Measurements from ENCODE around the gene PCCB. TPM values are rescaled to one million over a fixed set of nuclear protein-coding genes. Genes with fewer than 3 reads are reported as not detected.
A peak's percentile ranks its signal among the peaks of the same experiment; 100 is the strongest.
"Not testable (repeated sequence)": the region's sequence is repeated elsewhere in the genome, so short reads cannot be mapped to it uniquely, and the experiment has no call there.

PCCB gene
- 10 to 100 TPM; 24.7 to 26.9 TPM for total RNA-seq

DNA sequence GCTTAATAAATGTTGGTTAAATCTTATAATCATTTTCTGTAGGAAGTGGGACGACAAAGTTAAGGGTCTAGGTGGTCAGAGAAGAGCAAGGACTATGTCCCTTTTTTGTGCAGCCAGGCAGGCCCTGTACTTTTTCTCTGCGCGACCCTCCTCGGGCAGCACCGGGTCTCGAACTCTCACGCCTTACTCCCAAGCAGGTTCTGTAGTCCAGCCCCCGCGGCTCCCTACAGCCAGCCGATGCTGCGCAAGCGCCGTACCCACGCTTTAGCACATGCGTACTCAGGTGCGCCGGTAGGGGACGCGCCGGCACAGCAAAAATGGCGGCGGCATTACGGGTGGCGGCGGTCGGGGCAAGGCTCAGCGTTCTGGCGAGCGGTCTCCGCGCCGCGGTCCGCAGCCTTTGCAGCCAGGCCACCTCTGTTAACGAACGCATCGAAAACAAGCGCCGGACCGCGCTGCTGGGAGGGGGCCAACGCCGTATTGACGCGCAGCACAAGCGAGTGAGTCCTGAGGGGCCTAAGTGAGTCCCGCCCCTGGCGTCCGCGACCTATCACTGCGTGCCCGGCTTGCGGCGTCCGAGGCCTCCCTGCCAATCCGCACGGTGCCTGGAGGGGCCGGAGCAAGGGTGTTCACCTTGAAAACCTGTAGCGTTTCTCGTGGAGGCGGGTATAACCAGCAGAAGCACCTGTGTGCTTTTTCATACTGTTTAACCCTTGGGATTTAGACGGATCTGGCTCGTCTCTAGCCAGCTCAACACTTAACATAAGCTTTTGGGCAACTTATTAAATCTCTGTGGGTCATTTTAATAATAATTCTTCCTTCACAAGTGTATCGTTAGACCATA lies at the start of gene PCCB:
PCCB (plus strand) TSS at position 282 of the 844 bp plus-strand sequence; CDS start at position 318, 36 bp downstream.
- peak; percentile 93 for DNase-seq
- POLR2A ChIA-PET, result interaction anchor here (0.6 to 5.6 kb wide), 7 partner anchors 53 to 611 kb away, joined by 3 to 53 read pairs (median 4); partner anchors contain the start of genes MSL2, NCK1 and STAG1
- peaks cover 23% of the 10 kb centered on the region for H3K4me1 Mint-ChIP-seq
- no peaks in the 10 kb centered on the region for H3K9me3 Mint-ChIP-seq
- no peaks in the 10 kb centered on the region for H3K27me3 Mint-ChIP-seq
- peak within 1 kb of the TSS; percentile 83 for H3K4me3 Mint-ChIP-seq
- CTCF ChIA-PET, result interaction anchor here (0.6 to 3.7 kb wide), 6 partner anchors 24 to 764 kb away, joined by 3 to 27 read pairs (median 6); partner anchors contain the start of genes MSL2 and STAG1
- no peaks in the 10 kb centered on the region for H3K36me3 Mint-ChIP-seq (ENCODE audit: low read depth)
- peak within 1 kb of the TSS; percentile 82 for H3K27ac Mint-ChIP-seq

DNA sequence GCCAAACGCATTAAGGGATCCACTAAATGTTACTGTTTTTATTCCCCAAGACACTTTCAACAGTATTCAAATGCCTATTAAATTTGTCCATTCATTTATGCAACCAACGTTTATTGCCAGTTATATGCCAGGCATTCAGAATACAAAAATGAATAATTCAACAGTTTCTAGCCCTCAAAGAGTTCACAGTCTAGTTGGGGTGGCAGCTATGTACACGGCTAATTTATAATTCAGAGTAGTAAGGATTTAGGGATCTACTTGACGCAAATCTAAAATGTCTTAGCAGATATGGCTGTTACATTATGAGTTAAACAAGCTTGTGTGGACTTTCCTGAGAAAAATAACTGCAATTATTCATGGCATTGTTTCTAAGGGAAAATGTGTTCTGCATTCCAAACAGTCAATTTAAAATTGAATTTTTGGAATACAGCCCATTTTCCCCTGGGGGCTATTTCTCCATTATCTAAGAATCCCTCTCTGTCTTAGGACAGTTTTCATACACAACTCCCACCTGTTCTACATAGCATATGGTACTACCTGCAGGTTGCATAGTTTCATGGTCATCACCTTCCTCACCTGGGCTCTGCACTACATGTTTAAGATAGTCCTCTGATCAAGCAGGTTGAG lies 42.5 kb upstream of the PCCB start:
- H3K9me3 Mint-ChIP-seq, result no peaks in the 10 kb centered on the region
- H3K4me1 Mint-ChIP-seq, result no peaks in the 10 kb centered on the region
- H3K36me3 Mint-ChIP-seq (ENCODE audit: low read depth), result no peaks in the 10 kb centered on the region
- CTCF ChIA-PET, result no interaction called here
- no peak overlapping the region for H3K27ac Mint-ChIP-seq
- POLR2A ChIA-PET, result no interaction called here
- no peak overlapping the region for H3K4me3 Mint-ChIP-seq
- DNase-seq, result no peak
- peaks cover 24% of the 10 kb centered on the region for H3K27me3 Mint-ChIP-seq

DNA sequence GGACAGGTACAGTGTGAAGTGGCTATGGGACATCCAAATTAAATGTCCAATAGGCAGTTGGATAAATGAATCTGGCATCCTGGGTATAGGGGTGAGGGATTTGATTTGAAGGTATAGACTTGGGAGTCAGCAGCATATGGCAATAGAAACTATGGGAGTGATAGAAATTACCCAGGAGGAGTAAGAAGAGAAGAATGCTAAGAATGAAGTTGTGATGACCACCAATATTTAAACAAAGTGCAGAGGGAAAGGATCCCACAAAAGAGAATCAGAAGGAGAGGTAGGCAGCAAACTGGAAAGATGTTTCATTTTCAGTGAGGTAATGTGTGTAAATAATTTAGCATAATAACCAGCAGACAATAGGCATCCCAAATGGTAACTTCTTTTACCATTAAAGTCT lies 40.2 kb upstream of the PCCB start:
- H3K36me3 Mint-ChIP-seq (ENCODE audit: low read depth), result no peaks in the 10 kb centered on the region
- DNase-seq, result no peak
- H3K4me3 Mint-ChIP-seq, result no peak overlapping the region
- H3K27me3 Mint-ChIP-seq, result peaks cover 24% of the 10 kb centered on the region
- no peaks in the 10 kb centered on the region for H3K4me1 Mint-ChIP-seq
- CTCF ChIA-PET, result no interaction called here
- POLR2A ChIA-PET, result no interaction called here
- H3K9me3 Mint-ChIP-seq, result no peaks in the 10 kb centered on the region
- no peak overlapping the region for H3K27ac Mint-ChIP-seq

DNA sequence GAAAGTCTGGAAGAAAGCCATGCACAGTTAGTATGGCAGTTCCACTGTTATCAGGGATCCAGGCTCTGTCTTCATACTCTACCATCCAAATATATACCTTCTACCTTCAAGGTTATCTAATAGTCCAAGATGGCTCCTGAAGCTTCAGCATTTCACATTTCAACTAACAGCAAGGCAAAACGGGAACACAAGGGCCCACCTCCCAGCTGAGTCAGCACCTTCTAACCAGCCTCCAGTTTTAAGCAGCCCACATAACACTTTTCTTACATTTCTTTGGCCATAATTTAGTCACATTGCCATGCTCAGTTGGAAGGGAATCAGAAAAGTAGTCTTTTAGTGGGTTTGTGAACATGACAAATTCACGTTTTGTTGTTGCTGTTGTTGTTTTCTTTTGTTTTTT lies 38.6 kb upstream of the PCCB start:
- H3K27me3 Mint-ChIP-seq, result peaks cover 18% of the 10 kb centered on the region

DNA sequence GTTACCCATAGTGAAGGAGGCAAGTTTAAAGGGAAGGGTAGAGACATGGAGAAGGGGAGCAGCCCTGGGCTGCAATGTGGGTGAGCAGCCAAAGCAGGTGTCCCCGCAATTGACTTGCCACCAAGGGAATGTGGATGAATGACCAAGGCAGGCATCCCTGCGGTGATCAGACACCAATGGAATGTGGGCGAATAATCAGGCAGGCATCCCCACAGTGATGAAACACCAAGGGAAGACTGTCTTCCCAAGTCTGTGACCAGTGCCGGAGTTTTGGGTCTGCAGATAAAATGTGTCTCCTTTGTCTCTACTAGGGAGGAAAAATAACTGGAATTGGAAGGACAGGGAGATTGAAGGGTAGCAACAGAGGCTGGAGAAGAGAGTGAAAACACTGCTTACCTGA lies 27.4 kb upstream of the PCCB start:
- H3K27ac Mint-ChIP-seq; H3K36me3 Mint-ChIP-seq (ENCODE audit: low read depth); CTCF ChIA-PET; H3K4me1 Mint-ChIP-seq; H3K4me3 Mint-ChIP-seq; POLR2A ChIA-PET; H3K27me3 Mint-ChIP-seq; DNase-seq; H3K9me3 Mint-ChIP-seq: not testable (repeated sequence)

More for the DNA sequence above, 38.6 kb upstream of the PCCB start:
- H3K36me3 Mint-ChIP-seq (ENCODE audit: low read depth), result no peaks in the 10 kb centered on the region
- DNase-seq, result no peak
- POLR2A ChIA-PET, result no interaction called here
- H3K9me3 Mint-ChIP-seq, result no peaks in the 10 kb centered on the region
- H3K27ac Mint-ChIP-seq, result no peak overlapping the region
- H3K4me1 Mint-ChIP-seq, result no peaks in the 10 kb centered on the region
- CTCF ChIA-PET, result no interaction called here
- no peak overlapping the region for H3K4me3 Mint-ChIP-seq

DNA sequence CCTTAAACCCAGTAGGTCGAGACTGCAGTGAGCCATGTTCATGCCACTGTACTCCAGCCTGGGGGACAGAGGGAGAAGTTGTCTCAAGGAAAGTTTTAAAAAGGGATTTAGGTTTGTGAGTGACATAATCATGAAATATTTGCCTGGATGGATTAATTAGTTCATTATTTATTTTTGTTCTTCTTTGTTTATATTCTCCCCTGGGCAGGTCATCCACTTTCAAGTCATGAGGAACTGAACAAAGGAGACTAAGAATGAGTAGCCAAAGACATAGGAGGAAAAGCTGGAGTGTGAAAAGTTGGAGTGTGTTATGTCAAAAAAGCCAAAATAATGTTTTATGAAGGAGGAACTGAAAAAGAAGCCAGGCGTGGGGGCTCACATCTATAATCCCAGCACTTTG lies 17.7 kb upstream of the PCCB start:
- Mint-ChIP-seq H3K27ac (no peak overlapping the region), H3K9me3 (no peaks in the 10 kb centered on the region), H3K27me3 (peaks cover 4% of the 10 kb centered on the region), H3K4me3 (no peak overlapping the region), H3K36me3 (ENCODE audit: low read depth) (no peaks in the 10 kb centered on the region), H3K4me1 (no peaks in the 10 kb centered on the region)
- POLR2A ChIA-PET, result no interaction called here
- DNase-seq, result no peak
- CTCF ChIA-PET, result interaction anchor here (0.7 kb wide), 1 partner anchor 363 kb away, joined by 3 read pairs; no protein-coding TSS in a partner anchor

DNA sequence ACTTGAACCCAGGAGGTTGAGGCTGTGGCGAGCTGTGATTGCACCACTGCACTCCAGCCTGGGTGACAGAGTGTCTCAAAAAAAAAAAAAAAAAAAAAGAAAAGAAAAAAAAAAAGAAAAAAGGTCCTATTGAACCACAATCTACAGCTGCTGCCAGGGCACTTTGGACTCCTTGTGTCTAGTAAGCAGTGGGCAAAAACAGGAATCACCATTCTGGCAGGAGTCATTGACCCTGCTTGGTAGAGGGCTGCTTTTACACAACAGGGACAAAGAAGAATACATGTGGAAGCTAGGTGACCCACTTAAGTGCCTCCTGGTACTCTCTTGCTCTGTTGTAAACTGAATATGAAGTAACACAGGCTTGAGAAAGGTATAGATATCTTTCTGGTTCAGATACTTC lies 14.6 kb upstream of the PCCB start:
- ChIA-PET POLR2A (no interaction called here), CTCF (no interaction called here)
- Mint-ChIP-seq H3K27me3 (peaks cover 6% of the 10 kb centered on the region), H3K4me1 (no peaks in the 10 kb centered on the region), H3K36me3 (ENCODE audit: low read depth) (no peaks in the 10 kb centered on the region), H3K27ac (no peak overlapping the region), H3K4me3 (no peak overlapping the region), H3K9me3 (no peaks in the 10 kb centered on the region)
- no peak for DNase-seq

DNA sequence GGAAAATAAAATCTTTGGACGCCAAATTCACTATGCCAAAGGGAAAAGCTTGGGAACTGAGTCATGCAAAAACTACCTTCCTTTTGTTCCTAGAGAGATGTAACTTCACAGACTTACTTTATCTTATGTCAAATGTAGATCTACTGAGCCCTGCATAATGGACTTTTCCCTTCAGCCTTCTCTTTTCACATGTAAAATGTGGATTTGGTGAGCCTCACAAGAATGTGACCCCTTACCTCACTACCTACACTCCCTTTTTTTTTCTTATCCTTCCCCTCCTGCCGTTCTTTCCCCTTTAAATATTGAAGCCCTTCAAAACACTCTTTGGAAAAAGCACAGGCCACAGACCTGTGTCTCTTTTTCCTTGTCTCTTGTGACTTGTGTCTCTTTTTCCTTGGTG lies 14.0 kb upstream of the PCCB start:
- ChIA-PET POLR2A (no interaction called here), CTCF (no interaction called here)
- no peaks in the 10 kb centered on the region for H3K4me1 Mint-ChIP-seq
- no peaks in the 10 kb centered on the region for H3K36me3 Mint-ChIP-seq (ENCODE audit: low read depth)
- no peak overlapping the region for H3K27ac Mint-ChIP-seq
- H3K27me3 Mint-ChIP-seq, result peaks cover 6% of the 10 kb centered on the region
- no peaks in the 10 kb centered on the region for H3K9me3 Mint-ChIP-seq
- no peak overlapping the region for H3K4me3 Mint-ChIP-seq
- DNase-seq, result no peak

DNA sequence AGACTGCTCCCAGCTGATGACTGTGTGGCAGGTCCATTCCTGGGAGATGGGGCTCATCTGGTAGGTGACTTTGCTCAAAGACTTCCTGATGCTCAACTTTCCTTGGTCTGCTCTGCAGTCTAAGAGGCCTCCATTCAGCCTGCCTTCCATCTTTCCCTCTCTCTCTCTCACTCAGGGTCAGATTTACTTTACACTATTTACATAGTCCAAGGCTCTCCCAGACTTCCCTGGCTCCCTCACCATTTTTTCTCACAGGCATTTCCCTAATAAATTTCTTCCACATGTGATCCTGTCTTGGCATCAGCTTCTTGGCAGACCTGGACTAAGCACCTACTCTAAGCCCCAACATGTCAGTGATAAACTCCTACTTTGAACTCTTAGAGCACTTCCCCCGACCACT lies 13.0 kb upstream of the PCCB start:
- DNase-seq, result no peak
- no peak overlapping the region for H3K4me3 Mint-ChIP-seq
- H3K36me3 Mint-ChIP-seq (ENCODE audit: low read depth), result no peaks in the 10 kb centered on the region
- POLR2A ChIA-PET, result no interaction called here
- no peaks in the 10 kb centered on the region for H3K4me1 Mint-ChIP-seq
- CTCF ChIA-PET, result no interaction called here
- H3K9me3 Mint-ChIP-seq, result no peaks in the 10 kb centered on the region
- peaks cover 11% of the 10 kb centered on the region for H3K27me3 Mint-ChIP-seq
- no peak overlapping the region for H3K27ac Mint-ChIP-seq

DNA sequence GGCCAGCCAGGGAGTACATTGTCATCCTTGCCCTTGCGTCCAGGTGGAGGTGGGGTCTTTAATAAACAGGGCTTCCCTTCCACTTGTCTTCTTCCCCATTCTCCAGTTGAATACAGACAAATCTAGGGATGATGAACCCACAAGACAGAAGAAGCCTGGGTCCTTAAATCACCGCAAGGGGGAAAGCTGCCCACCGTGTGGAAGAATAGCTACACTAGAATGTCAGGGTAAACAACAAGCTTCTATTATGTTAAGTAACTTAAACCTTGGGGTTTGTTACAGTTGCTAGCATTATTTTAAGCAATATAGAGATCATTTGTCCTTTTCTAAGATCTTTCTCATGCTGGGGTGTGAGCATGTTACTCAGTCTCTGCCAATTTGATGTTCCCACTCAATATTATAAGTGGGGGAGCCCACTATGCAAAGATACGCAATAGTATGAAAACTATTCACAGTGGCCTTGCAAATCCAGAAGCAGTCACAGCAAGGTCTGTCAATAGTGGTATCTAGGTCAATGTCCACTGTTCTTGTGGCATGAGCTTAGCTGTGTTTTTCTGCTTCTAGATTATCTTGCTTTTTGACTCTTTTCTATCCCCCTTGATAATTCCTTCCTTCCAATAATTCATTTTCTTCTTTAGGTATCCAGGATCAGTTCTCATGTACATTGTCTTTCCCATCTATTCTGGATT lies 12.0 kb upstream of the PCCB start:
- no peaks in the 10 kb centered on the region for H3K4me1 Mint-ChIP-seq
- H3K27me3 Mint-ChIP-seq, result peaks cover 11% of the 10 kb centered on the region
- CTCF ChIA-PET, result interaction anchor here (0.7 kb wide), 1 partner anchor 35 kb away, joined by 5 read pairs; no protein-coding TSS in a partner anchor
- H3K36me3 Mint-ChIP-seq (ENCODE audit: low read depth), result no peaks in the 10 kb centered on the region
- H3K4me3 Mint-ChIP-seq, result no peak overlapping the region
- DNase-seq, result no peak
- POLR2A ChIA-PET, result no interaction called here
- no peak overlapping the region for H3K27ac Mint-ChIP-seq
- H3K9me3 Mint-ChIP-seq, result no peaks in the 10 kb centered on the region

DNA sequence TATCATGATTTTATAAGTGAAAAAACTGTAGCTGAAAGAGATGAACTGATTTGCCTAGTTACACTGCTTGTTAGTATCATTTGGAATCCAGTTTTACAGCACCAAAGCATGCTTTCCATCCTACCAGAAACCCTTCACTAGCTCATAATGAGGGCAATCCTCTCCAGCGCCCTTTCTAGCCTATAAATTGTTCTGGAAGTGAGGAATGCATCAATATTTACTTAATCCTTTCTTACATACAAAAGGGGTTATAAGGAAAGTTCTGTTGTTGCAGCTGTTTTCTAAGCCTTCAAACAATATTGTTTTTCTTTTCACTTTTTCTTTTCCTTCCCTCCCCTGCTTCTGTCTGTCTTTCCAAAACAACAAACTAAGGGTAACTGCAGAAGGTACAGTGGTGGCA lies 11.0 kb upstream of the PCCB start:
- Mint-ChIP-seq H3K4me1 (no peaks in the 10 kb centered on the region), H3K9me3 (no peaks in the 10 kb centered on the region), H3K27ac (no peak overlapping the region), H3K4me3 (no peak overlapping the region), H3K36me3 (ENCODE audit: low read depth) (no peaks in the 10 kb centered on the region), H3K27me3 (peaks cover 11% of the 10 kb centered on the region)
- CTCF ChIA-PET, result interaction anchor here (0.7 kb wide), 1 partner anchor 36 kb away, joined by 5 read pairs; no protein-coding TSS in a partner anchor
- DNase-seq, result no peak
- POLR2A ChIA-PET, result no interaction called here

DNA sequence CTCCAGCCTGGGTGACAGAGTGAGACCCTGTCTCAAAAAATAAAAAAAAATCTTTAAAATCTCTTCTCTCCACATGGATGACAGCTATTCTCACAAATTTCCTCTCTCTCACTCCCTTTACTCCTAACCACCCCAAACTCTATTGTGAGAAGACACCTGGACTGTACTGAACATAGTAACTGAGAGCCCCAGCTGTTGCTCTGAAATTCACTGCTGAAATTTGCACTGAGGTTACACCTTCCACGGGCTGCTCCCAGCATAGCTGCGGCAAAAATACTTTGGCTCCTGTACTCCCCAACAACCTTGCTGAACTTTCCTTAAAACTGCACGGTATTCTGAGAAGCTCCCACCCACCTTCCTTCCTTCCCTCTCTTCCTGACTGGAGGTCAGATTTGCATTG lies 4.4 kb upstream of the PCCB start:
- no peak for DNase-seq
- H3K4me3 Mint-ChIP-seq, result no peak overlapping the region
- ChIA-PET CTCF (interaction anchor here (0.8 to 1.2 kb wide), 2 partner anchors 506 to 768 kb away, joined by 3 to 5 read pairs; partner anchors contain the start of gene STAG1), POLR2A (interaction anchor here (0.7 kb wide), 1 partner anchor 507 kb away, joined by 3 read pairs; the partner anchor contains the start of gene STAG1)
- H3K27ac Mint-ChIP-seq, result no peak overlapping the region
- H3K36me3 Mint-ChIP-seq (ENCODE audit: low read depth), result no peaks in the 10 kb centered on the region
- H3K9me3 Mint-ChIP-seq, result no peaks in the 10 kb centered on the region
- H3K27me3 Mint-ChIP-seq, result peaks cover 5% of the 10 kb centered on the region
- H3K4me1 Mint-ChIP-seq, result peaks cover 9% of the 10 kb centered on the region

DNA sequence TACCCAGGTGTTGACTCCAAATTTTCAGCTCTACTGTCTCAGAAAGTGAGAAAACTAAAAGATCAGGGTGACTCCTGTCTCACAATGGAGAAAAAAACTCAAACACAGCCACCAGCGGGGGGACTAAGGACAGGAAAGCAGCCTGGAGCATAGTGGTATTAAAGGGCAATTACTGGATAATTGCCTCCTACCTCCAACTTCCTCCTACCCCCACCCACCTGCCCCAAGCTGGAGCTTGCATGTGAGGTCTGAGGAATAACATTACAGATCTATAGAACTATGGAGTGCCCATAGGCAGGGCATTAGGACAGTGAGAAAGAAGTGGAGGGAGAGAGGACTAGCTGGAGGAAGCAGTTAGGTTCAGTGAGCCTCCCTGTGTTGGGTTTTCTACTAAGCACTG lies 2.7 kb upstream of the PCCB start:
- H3K27ac Mint-ChIP-seq, result no peak overlapping the region
- H3K36me3 Mint-ChIP-seq (ENCODE audit: low read depth), result no peaks in the 10 kb centered on the region
- H3K4me1 Mint-ChIP-seq, result peaks cover 23% of the 10 kb centered on the region
- POLR2A ChIA-PET, result interaction anchor here (5.6 kb wide), 1 partner anchor 50 kb away, joined by 53 read pairs; the partner anchor contains the start of gene MSL2
- no peak overlapping the region for H3K4me3 Mint-ChIP-seq
- CTCF ChIA-PET, result no interaction called here
- no peaks in the 10 kb centered on the region for H3K27me3 Mint-ChIP-seq
- DNase-seq, result no peak
- no peaks in the 10 kb centered on the region for H3K9me3 Mint-ChIP-seq

All from activated CD4-positive, alpha-beta memory T cell treated with anti-CD3 and anti-CD28 coated beads, Interleukin-2, amount 10 ng/mL, durations not matched to agents 7 days and 5 days (primary cell).